ENCODE measurements around the gene ZXDC. TPM values are rescaled to one million over a fixed set of nuclear protein-coding genes. Genes with fewer than 3 reads are reported as not detected.

Gene ZXDC
- polyA plus RNA-seq, 1 donor (not counting 4 experiments of a cell fraction or from before 2014, with no cell fraction given) = 10.7 TPM

GRCh38 chr3:126476166-126477060 is 722 bp upstream of the ZXDC start:
- no peak for TF ChIP-seq CTCF (optimal IDR thresholded peaks at IDR 0.05 in 1 of 3, IDR thresholded peaks at IDR 0.05 in 1 of 3, conservative IDR thresholded peaks at IDR 0.05 in 1 of 3; ENCODE audit: extremely low read depth in 1 of 3, insufficient read depth in 2 of 3, low read length in 3 of 3)
- TF ChIP-seq EZH2 (IDR thresholded peaks at IDR 0.05; ENCODE audit: low read length) = no peak
- Histone ChIP-seq H3K9me1 (ENCODE audit: control insufficient read depth, extremely low read depth, insufficient read depth, low read length) (peaks cover 11% of the 10 kb centered on the region), H3K4me3 (ENCODE audit: control insufficient read depth in 2 of 3, extremely low read depth in 1 of 3, insufficient read depth in 2 of 3, low read depth in 1 of 3, low read length in 3 of 3) (peak overlapping the region; percentile 61 to 89 (median 62)), H3K9ac (ENCODE audit: control insufficient read depth, extremely low read depth, insufficient read depth, low read length) (peak overlapping the region; percentile 89), H3K27me3 (ENCODE audit: control insufficient read depth, extremely low read depth, insufficient read depth, low read length) (no peaks in the 10 kb centered on the region), H3K4me2 (ENCODE audit: control insufficient read depth, extremely low read depth, insufficient read depth, low read depth, low read length) (peak overlapping the region; percentile 86), H4K20me1 (ENCODE audit: control insufficient read depth, extremely low read depth, insufficient read depth, low read length) (peaks cover 20% of the 10 kb centered on the region), H3K27ac (ENCODE audit: control insufficient read depth, insufficient read depth, low read length) (peak overlapping the region; percentile 86), H3K9me3 (ENCODE audit: control insufficient read depth, low read depth, low read length) (no peaks in the 10 kb centered on the region), H3K79me2 (ENCODE audit: control insufficient read depth, insufficient read depth, low read length) (peaks cover 28% of the 10 kb centered on the region), H2AFZ (ENCODE audit: control insufficient read depth, low read length) (peak overlapping the region; percentile 100), H3K4me1 (ENCODE audit: control insufficient read depth, extremely low read depth, insufficient read depth, low read length) (peaks cover 31% of the 10 kb centered on the region), H3K36me3 (ENCODE audit: control insufficient read depth in 2 of 2, extremely low read depth in 1 of 2, insufficient read depth in 2 of 2, low read length in 2 of 2) (peaks cover under 1 to 3% of the 10 kb centered on the region in 2 experiments)
- FAIRE-seq (no peak), DNase-seq (ENCODE audit: low read depth, low spot score) (peak; percentile 33)
- dilution Hi-C loops (cut with MboI; ENCODE audit: extremely low pct_ligation_motif_present, low sequenced_read_pairs) = no loop called here

- Histone ChIP-seq H4K20me1 (ENCODE audit: control insufficient read depth, extremely low read depth, insufficient read depth, low read length) (peaks cover 20% of the 10 kb centered on the region), H3K27ac (ENCODE audit: control insufficient read depth, insufficient read depth, low read length) (peak overlapping the region; percentile 65), H3K36me3 (ENCODE audit: control insufficient read depth in 2 of 2, extremely low read depth in 1 of 2, insufficient read depth in 2 of 2, low read length in 2 of 2) (peaks cover 12 to 18% of the 10 kb centered on the region in 2 experiments), H3K4me3 (ENCODE audit: control insufficient read depth in 2 of 3, extremely low read depth in 1 of 3, insufficient read depth in 2 of 3, low read depth in 1 of 3, low read length in 3 of 3) (peak overlapping the region; percentile 74 to 85 (median 74)), H3K4me2 (ENCODE audit: control insufficient read depth, extremely low read depth, insufficient read depth, low read depth, low read length) (peak overlapping the region; percentile 91), H3K79me2 (ENCODE audit: control insufficient read depth, insufficient read depth, low read length) (peaks cover 42% of the 10 kb centered on the region), H3K4me1 (ENCODE audit: control insufficient read depth, extremely low read depth, insufficient read depth, low read length) (peaks cover 31% of the 10 kb centered on the region), H2AFZ (ENCODE audit: control insufficient read depth, low read length) (no peak overlapping the region), H3K27me3 (ENCODE audit: control insufficient read depth, extremely low read depth, insufficient read depth, low read length) (no peaks in the 10 kb centered on the region), H3K9ac (ENCODE audit: control insufficient read depth, extremely low read depth, insufficient read depth, low read length) (peak overlapping the region; percentile 74), H3K9me1 (ENCODE audit: control insufficient read depth, extremely low read depth, insufficient read depth, low read length) (peaks cover 11% of the 10 kb centered on the region), H3K9me3 (ENCODE audit: control insufficient read depth, low read depth, low read length) (no peaks in the 10 kb centered on the region)
- DNase-seq (ENCODE audit: low read depth, low spot score) = no peak
- no peak for FAIRE-seq
- dilution Hi-C loops (cut with MboI; ENCODE audit: extremely low pct_ligation_motif_present, low sequenced_read_pairs) = no loop called here
- peak in 1 of 3 experiments; percentile 6 for TF ChIP-seq CTCF (optimal IDR thresholded peaks at IDR 0.05 in 1 of 3, IDR thresholded peaks at IDR 0.05 in 1 of 3, conservative IDR thresholded peaks at IDR 0.05 in 1 of 3; ENCODE audit: extremely low read depth in 1 of 3, insufficient read depth in 2 of 3, low read length in 3 of 3)
- TF ChIP-seq EZH2 (IDR thresholded peaks at IDR 0.05; ENCODE audit: low read length) = no peak
Measured at GRCh38 chr3:126474498-126475412, 936 bp downstream of the ZXDC start.

All from keratinocyte (primary cell).